ENCODE data around the gene PROX1. TPM values are rescaled to one million over a fixed set of nuclear protein-coding genes. Genes with fewer than 3 reads are reported as not detected.

The PROX1 gene
- total and polyA plus RNA-seq, 3 donors from 2014 or later: 4.2 to 19.1 (median 6.5) TPM

- Histone ChIP-seq H3K9me3 (no peaks in the 10 kb centered on the region), H3K4me3 (no peak overlapping the region), H3K4me1 (no peaks in the 10 kb centered on the region), H3K36me3 (ENCODE audit: low read depth, missing control alignments) (no peaks in the 10 kb centered on the region), H3K27me3 (no peaks in the 10 kb centered on the region), H3K27ac (no peak overlapping the region)
- intact Hi-C loops (cut with DNase I; ENCODE audit: low total_unique reads): no loop called here
- DNase-seq: no peak
- TF ChIP-seq, protein P1, sequence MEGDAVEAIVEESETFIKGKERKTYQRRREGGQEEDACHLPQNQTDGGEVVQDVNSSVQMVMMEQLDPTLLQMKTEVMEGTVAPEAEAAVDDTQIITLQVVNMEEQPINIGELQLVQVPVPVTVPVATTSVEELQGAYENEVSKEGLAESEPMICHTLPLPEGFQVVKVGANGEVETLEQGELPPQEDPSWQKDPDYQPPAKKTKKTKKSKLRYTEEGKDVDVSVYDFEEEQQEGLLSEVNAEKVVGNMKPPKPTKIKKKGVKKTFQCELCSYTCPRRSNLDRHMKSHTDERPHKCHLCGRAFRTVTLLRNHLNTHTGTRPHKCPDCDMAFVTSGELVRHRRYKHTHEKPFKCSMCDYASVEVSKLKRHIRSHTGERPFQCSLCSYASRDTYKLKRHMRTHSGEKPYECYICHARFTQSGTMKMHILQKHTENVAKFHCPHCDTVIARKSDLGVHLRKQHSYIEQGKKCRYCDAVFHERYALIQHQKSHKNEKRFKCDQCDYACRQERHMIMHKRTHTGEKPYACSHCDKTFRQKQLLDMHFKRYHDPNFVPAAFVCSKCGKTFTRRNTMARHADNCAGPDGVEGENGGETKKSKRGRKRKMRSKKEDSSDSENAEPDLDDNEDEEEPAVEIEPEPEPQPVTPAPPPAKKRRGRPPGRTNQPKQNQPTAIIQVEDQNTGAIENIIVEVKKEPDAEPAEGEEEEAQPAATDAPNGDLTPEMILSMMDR (IDR thresholded peaks at IDR 0.05): no peak
- TF ChIP-seq POLR2A (IDR thresholded peaks at IDR 0.05): no peak
- 50 to 55% methylated on average over 9 of the region's 9 CpGs for WGBS, 2 donors
These were observed 63.0 kb downstream of the PROX1 start for GRCh38 chr1:214050513-214051401.

- no peak overlapping the region for H3K4me3 ChIP-seq
- H3K27ac ChIP-seq: no peak overlapping the region
- intact Hi-C loops (cut with DNase I; ENCODE audit: low total_unique reads): no loop called here
- H3K4me1 ChIP-seq: no peaks in the 10 kb centered on the region
- DNase-seq: no peak
- H3K27me3 ChIP-seq: no peaks in the 10 kb centered on the region
- 94 to 96% methylated on average over 4 of the region's 4 CpGs for WGBS, 2 donors
- no peaks in the 10 kb centered on the region for H3K36me3 ChIP-seq (ENCODE audit: low read depth, missing control alignments)
- H3K9me3 ChIP-seq: no peaks in the 10 kb centered on the region
- no peak for TF ChIP-seq POLR2A (IDR thresholded peaks at IDR 0.05)
- TF ChIP-seq, protein P1 (IDR thresholded peaks at IDR 0.05): no peak
These were observed 64.0 kb downstream of the PROX1 start for GRCh38 chr1:214051786-214052185.

DNA sequence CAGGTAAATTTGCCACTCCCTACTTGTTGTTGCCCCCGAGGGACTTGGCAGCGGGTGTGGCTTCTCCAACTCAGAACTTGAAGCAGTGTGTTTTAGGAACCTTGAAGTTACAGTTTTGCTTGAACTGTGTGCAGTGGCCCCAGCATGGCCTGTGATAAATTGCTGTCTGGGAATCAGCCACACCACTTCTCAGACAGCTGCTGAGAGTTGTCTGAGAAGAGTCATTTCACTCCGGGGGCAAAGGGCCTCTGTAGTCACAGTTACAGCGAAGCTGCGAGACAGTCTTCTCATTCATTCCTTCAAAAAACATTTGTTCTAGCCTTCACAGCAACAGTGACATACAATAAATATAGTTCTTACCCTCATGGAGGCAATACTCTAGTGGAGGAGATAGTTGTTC, 70.3 kb downstream of the PROX1 start:
- intact Hi-C loops (cut with DNase I; ENCODE audit: low total_unique reads): no loop called here
- no peak overlapping the region for H3K4me3 ChIP-seq

GRCh38 chr1:214066190-214066589, 78.4 kb downstream of the PROX1 start:
- 68 to 78% methylated on average over 6 of the region's 6 CpGs for WGBS, 2 donors
- Histone ChIP-seq H3K27ac (no peak overlapping the region), H3K36me3 (ENCODE audit: low read depth, missing control alignments) (no peaks in the 10 kb centered on the region), H3K4me1 (no peaks in the 10 kb centered on the region), H3K9me3 (no peaks in the 10 kb centered on the region), H3K27me3 (no peaks in the 10 kb centered on the region), H3K4me3 (no peak overlapping the region)
- TF ChIP-seq, protein P1 (IDR thresholded peaks at IDR 0.05): no peak
- TF ChIP-seq POLR2A (IDR thresholded peaks at IDR 0.05): no peak
- intact Hi-C loops (cut with DNase I; ENCODE audit: low total_unique reads): no loop called here
- no peak for DNase-seq

More for the DNA sequence above, 70.3 kb downstream of the PROX1 start:
- Histone ChIP-seq H3K27me3 (no peaks in the 10 kb centered on the region), H3K36me3 (ENCODE audit: low read depth, missing control alignments) (no peaks in the 10 kb centered on the region), H3K4me1 (no peaks in the 10 kb centered on the region), H3K27ac (no peak overlapping the region), H3K9me3 (no peaks in the 10 kb centered on the region)
- WGBS, 2 donors: 78 to 84% methylated on average over 5 of the region's 5 CpGs
- no peak for TF ChIP-seq POLR2A (IDR thresholded peaks at IDR 0.05)
- TF ChIP-seq, protein P1 (IDR thresholded peaks at IDR 0.05): no peak
- DNase-seq: no peak

All from testis (tissue), 3 donors.